ENCODE data around the gene CTSV.
A peak's percentile ranks its signal among the peaks of the same experiment; 100 is the strongest.
"Not testable (repeated sequence)": the region's sequence is repeated elsewhere in the genome, so short reads cannot be mapped to it uniquely, and the experiment has no call there.

CTSV gene

DNA sequence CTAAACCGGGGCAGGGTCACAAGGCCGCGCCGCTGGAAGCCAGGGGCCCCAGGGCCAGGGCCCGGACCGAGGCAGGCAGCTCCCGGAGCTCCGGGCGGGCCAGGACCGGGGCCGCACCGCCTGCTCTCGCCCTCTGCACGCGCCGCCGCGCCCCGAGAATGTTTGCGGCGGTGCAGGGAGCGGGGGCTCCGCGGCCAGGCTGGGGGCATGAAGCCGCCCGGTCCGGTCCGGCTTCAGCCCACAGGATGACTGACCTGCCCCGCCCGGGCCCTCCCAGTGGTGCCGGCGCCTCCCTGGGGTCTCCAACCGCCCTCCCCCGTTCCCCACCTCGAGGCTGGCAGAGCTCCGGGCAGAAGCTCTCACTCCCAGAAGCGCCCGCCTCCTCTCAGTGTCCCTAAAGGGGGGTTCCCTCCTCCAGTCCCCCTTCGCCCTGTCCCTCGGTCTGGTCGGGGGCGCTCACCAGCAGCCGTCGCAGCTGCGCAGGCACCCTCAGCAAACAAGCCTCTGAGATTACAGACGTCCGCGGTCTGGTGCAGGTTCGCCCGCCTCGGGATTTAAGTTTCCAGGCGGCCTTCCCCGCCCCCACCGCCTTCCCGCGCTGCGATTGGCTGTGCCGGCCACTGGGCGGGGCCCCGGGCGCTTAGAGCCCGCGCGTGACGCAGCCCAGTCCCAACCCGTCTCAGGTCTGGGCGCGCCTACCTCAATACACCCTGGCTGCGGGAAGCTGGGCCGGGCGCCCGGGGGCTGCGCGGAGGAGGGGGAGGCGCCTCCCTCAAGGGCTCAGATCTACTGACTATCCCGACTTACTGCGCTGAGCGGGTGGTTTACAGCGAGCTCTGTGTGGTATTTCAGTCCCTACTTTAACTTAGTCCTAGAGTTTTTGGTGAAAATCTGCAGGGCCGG is at the start of gene CTSV:
Gene CTSV, minus strand, starts transcription at position 532 of the 903 bp plus-strand sequence. CDS start 1,099 bp downstream, outside the sequence.
- peak; percentile 92 for DNase-seq

DNA sequence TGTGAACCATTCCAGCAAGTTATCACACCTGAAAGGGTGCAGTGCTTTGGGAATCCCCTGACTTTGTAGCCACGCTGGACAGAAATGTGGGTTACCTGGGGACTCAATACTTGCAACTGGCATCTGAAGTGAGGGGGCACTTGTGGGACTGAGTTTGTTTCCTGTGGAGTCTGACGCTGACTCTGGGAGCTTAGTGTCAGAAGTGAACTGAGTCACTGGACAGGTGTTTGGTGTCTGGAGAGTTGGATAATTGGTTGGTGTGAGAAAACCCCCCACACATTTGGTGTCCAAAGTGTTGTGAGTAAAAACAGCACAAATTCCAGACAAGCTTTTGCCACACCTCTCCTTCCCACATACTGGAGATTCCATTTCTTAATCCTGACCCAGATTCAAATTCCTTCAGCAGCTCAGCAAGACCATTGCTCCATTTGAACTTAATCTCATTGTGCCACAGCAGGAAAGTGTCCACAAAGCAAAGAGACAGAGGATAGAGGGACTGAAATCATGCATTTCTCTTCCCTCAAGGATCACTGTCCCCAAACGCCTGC is 48.8 kb upstream of the CTSV start:
- not testable (repeated sequence) for DNase-seq

- DNase-seq = not testable (repeated sequence)
These were observed 45.6 kb upstream of the CTSV start for GRCh38 chr9:97084562-97084991.

DNA sequence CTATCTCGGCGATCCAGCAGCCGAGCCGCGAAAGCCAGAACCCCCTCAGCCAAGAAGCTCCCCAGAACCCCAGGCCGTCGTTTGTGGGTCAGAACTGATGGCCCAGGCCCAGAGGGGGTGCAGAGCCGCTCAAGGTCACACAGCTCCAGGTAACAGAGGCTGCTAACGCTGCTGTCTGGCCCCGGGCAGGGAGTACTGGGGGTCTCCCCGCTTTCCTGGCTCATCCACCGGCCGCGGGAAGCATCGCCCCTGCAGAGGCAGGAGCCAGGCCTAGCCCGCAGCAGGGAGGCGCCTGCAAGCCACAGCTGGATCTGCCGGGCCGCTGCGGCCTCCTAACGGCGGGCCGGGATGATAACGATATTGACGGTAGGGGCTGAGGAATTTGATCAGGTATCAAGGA is 39.4 kb upstream of the CTSV start:
- DNase-seq = no peak

DNA sequence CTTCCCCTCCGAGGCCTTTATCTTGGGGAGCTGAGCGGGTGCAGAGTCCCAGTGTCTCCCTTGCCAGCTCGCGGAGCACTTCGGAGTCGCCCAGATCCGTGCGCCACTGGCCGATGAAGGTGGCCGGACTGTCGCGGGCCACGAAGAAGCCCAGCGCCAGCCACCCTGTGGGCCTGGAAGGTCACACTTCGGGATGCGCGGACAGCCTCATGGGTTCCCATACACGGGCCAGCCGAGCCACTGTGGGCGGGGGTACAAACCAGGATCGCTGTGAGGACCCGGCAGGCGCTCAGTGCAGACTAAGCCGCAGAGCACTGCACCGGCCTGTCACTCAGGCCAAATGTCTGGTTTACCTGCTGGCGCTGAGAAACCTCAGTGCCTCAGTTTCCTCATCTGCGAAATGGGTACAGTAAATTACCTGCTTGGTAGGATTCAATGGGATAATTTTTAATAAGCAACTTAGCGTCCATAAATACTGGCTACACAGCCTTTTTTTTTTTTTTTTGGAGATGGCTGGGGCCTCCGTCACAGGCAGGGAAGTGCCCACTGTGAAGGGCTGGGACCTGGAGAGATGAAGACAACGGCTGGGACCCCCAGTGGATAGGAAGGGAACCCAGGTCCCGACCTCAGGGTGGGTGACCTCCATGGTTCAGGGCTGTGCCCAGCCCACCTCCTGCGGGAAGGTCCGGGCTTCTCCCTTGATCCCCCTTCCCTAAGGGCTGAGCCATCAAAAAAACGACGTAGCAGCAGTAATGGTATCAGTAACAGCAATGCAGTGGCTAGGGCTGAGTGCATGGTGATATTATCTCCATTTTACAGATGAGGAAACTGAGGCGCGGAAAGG is 38.7 kb upstream of the CTSV start:
- no peak for DNase-seq

- DNase-seq = not testable (repeated sequence)
These were observed 37.9 kb upstream of the CTSV start for GRCh38 chr9:97076731-97077451.

DNA sequence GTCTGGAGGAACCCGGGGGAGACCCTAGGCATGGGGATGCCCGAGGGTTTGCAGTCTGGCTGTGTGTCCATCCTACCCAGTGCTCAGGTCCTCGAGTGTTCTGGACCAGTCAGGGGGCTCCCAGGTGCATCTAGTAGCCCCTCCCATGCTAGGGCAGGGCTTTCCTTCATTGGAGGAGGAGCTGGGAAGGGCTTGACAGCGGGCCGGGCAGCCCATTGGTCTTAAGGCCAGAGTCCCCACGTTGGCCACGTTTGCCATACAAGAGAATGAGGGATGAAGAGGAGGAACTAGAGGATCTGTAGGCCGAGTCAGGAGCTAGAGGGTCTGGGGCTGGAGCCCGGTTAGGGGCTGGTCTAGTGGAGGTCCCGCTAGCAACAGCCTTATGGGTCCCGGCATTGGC is 37.3 kb upstream of the CTSV start:
- no peak for DNase-seq

DNA sequence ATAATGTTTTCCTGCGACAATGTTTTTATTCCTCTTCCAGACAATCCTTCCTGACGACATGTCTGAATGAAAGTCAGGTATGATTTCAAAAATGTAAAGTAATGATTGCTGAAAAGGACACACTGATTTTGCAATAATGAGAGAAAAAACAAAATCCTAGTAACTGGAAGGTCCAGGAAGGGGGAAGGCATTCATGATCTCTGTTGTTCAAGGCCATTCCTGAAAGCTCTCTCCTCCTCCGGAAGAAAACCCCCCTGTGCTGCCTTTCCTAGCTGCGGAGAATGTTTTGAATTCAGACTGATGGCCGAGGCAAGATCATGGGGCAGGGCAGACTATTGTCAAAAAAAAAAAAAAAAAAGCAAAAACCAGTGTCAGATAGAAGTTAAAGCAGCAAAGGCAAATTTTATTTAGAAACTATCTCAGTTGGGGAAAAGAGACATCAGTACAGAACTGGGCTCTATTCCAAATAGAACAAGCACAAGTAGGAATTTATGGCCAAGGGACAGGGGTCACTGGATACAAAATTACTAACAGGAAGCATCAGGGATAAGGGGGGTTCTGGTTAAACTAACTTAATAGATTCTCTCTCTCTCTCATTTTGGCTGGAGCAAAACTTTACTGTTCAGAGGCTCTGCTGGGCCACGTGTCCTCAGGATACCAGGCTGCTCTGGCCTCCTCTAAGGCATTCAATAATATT is 36.5 kb upstream of the CTSV start:
- no peak for DNase-seq

- no peak for DNase-seq
These were observed 34.6 kb upstream of the CTSV start for GRCh38 chr9:97073506-97073905.

- no peak for DNase-seq
These were observed 33.4 kb upstream of the CTSV start for GRCh38 chr9:97072285-97072776.

DNA sequence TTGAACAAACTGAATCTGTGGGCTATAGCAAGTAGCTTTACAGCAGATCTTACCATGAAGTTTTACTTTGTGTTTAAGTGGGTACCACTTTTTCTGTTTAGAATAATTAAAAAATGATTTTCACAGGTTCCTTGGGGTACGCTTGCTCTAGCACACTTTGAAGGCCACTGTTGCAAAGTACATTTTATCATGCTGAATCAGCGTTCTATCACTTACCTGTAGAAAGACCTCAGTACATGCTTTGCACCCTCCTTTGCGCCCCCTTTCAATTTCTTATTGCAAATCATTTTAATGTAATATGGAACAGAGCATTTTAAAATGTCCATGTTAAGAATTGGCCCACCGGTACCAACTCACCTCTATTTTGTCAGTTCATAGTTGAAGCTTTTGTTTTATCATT is 31.4 kb upstream of the CTSV start:
- DNase-seq = not testable (repeated sequence)

- no peak for DNase-seq
These were observed 28.5 kb upstream of the CTSV start for GRCh38 chr9:97067490-97067889.

- DNase-seq = peak; percentile 3
These were observed 25.2 kb upstream of the CTSV start for GRCh38 chr9:97064176-97064575.

DNA sequence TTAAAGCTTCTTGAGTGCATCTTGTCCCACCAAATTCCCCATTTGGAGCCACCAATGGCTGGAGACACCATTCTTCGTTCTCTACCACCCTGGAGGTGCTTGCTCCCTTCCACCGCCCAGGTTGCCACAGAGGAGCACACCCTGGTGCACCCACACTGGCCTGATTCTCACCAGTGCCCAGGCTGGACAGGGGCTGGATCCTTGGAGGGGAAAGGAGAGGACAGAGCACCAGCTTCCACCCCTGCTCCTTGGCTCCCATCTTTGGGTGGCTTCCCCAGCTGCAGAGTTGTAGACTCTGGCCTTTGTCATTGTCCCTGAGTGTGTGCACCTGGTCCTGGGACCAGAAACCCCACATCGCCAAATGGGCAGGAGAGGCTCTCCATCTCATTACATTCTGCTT is 21.9 kb upstream of the CTSV start:
- no peak for DNase-seq

DNA sequence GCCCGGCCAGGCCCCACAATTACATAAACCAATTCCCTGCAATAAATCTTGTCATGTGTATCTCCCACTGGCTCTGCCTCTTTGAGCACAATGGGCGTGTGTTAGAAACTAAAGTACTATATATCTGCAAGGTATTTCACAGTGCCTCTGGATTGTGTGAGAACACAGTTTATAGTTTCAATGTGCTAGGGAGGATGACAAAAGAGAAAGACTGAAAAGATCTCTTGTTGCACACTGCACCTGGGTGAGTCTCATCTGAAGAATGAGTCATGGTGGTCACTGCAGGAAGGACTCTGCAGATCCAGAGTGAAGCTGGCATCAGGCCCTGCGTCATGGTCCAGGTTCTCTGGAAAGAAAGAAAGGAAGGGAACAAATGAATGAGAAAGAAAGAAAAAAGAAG is 20.7 kb upstream of the CTSV start:
- DNase-seq = no peak

DNA sequence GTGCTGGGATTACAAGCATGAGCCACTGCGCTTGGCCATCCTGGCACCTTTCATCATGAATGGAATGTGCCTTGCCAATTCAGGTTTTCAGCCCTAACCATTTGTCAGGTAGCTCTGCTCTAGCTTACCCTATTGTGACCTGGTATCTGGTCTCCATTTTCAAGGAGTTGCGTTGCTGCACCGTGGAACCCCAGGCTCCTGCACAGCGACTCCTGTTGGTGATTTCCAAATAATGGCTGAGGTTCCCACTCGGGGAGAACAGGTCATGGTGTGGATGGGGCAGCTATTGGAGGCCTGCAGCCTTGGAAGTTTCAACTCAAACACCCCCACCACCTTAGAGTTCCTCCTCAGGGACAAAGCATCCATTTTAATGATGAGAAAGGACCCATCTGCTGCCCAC is 18.7 kb upstream of the CTSV start:
- DNase-seq = no peak

- DNase-seq = not testable (repeated sequence)
These were observed 16.9 kb upstream of the CTSV start for GRCh38 chr9:97055891-97056290.

- DNase-seq = no peak
These were observed 14.8 kb upstream of the CTSV start for GRCh38 chr9:97053717-97054116.

DNA sequence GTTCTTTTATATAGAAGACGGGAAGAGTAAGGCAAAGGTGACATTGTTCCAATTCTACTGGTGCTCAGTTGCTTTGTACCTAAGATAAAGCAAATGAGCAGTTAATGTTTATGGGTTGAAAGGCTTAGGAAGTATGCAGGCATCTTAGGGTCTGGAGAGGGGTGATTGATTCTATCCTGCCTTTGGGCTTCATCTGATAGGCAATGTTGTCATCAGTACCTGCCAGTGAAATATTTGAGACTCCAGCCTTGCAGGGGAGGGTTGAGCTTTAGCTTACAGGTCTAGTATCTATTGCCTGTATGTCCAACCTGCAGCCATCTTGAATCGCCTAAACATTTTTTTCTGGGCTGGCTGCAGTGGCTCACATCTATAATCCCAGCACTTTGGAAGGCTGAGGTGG is 13.8 kb upstream of the CTSV start:
- no peak for DNase-seq

GRCh38 chr9:97046228-97046627 is 7.3 kb upstream of the CTSV start:
- no peak for DNase-seq

DNA sequence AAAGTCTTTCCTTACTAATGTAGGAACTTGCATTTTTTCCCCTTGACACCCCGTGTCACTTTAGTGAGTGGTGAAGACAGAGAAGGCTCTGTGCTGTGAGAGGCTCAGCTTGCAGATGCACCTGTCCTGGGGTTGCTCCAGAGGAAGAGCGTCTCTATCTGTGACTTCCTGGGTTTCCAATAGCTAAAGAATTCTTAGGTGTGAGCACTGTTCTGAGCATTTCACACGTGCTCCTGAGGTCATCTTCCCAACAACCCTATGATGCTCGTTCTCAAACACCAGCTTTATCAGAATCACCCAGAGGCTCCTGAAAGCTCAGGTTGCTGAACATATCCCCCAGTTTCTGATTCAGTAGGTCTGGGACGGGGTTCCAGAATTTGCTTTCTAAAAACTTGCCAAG is 6.4 kb upstream of the CTSV start:
- no peak for DNase-seq

GRCh38 chr9:97041898-97042297 is 3.0 kb upstream of the CTSV start:
- peak; percentile 31 for DNase-seq
